ENCODE data around the gene QRFP.

DNA sequence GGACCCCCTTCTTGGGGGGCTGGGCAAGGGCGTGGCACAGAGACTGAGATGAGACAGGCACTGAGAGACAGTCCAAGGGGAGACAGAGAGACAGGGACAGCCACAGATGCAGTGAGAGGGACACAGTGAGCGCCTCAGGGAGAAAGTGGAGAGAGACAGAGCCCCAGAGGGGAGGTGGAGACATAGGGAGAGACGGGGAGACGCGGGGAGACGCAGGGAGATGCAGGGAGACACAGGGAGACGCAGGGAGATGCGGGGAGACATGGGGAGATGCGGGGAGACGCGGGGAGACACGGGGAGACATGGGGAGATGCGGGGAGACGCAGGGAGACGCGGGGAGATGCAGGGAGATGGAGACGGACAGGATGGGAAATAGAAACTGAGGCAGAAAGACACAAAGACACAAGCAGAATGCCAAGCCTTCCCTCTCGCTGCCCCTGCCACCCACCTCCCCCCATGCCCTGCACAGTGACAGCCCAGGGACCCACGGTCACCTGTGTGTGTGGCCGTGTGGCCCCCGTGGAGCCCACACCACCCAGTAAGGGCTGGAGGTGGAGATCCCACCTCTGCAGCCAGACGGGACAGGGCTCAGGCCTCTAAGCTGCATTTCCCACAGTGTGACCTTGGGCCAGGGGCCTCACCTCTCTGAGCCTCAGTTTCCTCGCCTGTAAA lies 33.7 kb upstream of the QRFP start:
- no peak for TF ChIP-seq POLR2A (IDR thresholded peaks at IDR 0.05)
- no peak for TF ChIP-seq CTCF (IDR thresholded peaks at IDR 0.05)

Measured in thyroid gland (tissue), 4 donors.